Ureter (tissue), 1 donor: ENCODE data around the gene RPS14. TPM values are rescaled to one million over a fixed set of nuclear protein-coding genes. Genes with fewer than 3 reads are reported as not detected.

Experiments used
- DNase-seq: peaks from one replicate; pipeline ENCODE4 v3.0.0-alpha.2; 2020; ENCODE audit warnings: low spot score
- total RNA-seq: library from RNA; stranded (reverse); gene quantifications from one replicate; pipeline ENCODE4 v1.2.4, GENCODE V29; 2023
- donor health status: DM: yes; HTN: yes; CAD: no.

RPS14 gene
- total RNA-seq: 2,344 TPM

DNA sequence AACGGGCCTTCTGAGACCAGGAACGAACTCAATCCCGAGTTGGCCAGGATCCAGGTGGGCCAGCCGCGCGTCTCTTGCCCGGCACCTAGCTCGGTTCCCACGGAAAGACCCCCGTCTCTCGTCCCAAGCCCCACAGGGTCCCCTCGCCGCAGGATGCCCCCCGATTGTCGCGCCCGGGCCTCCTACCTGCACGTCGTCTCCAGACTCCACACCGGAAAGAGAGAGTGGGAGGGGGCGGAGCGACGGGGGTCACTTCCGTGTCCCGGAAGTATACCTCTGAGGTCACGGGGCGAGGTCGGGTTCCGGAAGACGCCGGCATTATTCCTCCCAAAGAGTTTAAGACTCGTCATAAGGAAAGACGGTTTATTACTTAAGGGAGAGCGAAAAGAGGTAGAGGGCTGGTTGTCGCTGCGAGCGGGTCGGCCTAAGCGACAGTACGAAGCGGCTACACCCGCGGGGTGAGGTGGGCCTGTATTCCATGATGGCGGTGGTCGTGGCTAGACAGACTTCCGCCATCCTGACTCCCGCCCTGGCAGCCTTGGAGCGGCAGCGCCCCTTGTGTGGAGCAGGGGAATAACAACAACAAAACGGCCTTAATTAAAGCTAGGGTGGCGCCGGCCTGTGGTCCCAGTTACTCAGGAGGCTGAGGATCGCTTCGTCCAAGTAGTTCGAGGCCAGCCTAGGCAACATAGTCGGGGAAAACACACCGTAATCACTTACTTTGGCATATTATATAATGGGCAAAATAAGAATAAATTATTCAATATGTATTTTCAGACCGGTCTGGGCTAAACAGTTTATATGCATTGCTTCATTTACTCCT, at the start of gene RPS14:
Gene RPS14 (minus strand): TSS at position 223 of the 823 bp plus-strand sequence. CDS start 2,006 bp downstream, outside the sequence.
- peak; percentile 95 for DNase-seq

- DNase-seq: no peak
Measured at GRCh38 chr5:150498971-150499370, 49.4 kb upstream of the RPS14 start.

DNA sequence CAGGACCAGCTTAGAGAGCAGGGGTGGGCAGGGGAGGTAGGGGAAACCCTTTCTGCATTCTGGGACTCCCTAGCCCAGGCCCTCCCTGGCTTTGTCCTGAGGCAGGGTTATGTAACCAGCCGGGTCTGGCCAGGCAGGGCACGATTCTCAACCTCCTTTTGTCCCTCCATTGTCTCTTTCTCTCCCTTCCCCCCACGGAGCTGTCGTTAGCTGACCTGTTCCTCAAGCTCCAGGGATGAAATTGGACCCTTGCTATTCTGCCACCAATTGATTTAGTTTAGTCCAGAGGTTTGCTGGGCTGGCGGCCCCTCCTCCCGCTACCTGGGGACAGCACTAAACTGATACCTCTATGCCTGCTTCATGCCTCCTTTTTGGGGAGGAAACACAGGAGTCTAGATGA, 49.0 kb upstream of the RPS14 start:
- DNase-seq: no peak

- DNase-seq: no peak
Measured at GRCh38 chr5:150497989-150498317, 48.4 kb upstream of the RPS14 start.

GRCh38 chr5:150497274-150497988, 47.9 kb upstream of the RPS14 start:
- peak; percentile 69 for DNase-seq

DNA sequence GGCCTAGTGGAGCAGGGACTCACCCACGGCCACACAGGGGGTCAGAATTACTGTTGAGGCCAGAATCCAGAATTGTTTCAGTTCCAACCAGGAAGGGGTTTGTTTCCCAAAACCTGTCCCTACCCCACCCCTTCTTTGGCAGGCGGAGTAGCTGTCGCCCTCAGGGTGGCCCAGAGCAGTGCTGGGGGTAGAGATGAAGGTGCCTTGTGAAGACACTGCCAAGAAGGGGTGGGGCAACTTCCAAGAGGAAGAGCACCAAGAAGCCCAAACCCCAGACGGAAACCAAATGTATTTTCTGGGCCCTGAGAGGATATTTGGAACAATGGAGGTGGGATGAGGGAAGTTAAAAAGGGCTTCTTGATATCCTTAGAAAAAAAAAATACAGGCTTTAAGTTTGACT, 47.0 kb upstream of the RPS14 start:
- no peak for DNase-seq

- no peak for DNase-seq
Measured at GRCh38 chr5:150496098-150496497, 46.6 kb upstream of the RPS14 start.

- peak; percentile 78 for DNase-seq
Measured at GRCh38 chr5:150492621-150493020, 43.1 kb upstream of the RPS14 start.

- DNase-seq: no peak
Measured at GRCh38 chr5:150491876-150492275, 42.3 kb upstream of the RPS14 start.

DNA sequence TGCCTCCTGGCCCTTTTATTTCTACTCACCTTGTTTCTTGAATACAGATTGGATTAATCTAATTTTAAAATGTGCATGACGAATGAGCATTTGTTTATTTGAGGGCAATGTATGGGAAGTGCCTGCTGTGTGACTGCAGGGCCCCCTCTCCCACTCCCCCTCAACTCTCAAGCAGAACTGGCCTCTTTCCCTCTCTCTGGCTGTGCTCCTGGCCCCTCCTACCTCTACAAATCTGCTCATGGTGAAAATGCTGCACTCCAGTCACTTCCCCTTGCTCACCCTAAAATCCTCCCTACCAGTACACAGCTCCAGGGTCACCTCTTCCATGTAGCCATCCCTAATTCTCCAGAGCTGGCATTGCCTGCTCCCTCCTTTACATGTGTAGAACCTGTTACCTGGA, 41.2 kb upstream of the RPS14 start:
- no peak for DNase-seq

- DNase-seq: no peak
Measured at GRCh38 chr5:150490296-150490669, 40.7 kb upstream of the RPS14 start.

DNA sequence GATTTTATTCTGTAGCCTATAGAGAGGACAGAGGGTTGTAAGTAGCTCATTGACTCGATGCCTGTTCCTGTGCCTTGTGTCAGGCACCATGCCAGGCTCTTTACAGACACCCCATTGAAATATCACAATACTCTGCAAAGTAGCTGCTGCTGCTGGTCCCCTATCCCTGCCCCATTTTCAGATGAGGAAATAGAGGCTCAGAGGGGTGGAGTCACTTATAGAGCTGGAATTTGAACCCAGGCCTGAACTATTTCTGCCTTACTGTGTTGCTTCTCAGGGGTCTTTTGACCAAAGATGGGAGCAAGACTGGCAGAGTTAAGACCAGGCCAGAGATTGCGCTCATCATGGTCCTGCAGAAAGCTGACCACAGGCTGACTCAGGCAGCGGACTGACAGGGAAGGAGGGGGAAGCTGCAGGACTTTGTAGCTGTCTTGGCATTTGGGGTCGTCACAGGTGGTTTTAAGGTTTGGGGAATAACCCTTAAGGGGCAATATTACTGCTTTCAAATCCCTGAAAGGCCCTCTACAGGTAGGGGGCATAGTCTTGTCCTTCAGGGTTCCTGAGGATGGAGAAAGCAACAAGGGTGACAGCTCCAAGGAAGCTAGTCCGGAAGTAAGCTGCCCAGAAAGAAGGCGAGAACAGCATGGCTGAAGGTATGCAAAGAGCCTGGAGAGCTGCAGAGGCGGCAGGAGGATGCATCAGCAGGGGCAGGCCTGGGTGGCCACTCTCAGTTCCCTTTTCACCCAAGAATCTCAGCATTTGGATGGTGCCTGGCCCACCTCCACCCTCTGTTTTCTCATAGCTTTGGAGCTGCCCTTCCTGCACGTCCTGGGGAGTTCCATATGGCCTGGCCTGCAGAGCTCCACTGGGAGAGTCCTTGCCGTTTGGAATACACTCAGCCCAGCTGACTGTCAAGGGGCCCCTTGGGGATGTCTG, 40.1 kb upstream of the RPS14 start:
- no peak for DNase-seq

- DNase-seq: no peak
Measured at GRCh38 chr5:150488519-150489359, 39.2 kb upstream of the RPS14 start.

- no peak for DNase-seq
Measured at GRCh38 chr5:150487199-150488061, 37.9 kb upstream of the RPS14 start.

DNA sequence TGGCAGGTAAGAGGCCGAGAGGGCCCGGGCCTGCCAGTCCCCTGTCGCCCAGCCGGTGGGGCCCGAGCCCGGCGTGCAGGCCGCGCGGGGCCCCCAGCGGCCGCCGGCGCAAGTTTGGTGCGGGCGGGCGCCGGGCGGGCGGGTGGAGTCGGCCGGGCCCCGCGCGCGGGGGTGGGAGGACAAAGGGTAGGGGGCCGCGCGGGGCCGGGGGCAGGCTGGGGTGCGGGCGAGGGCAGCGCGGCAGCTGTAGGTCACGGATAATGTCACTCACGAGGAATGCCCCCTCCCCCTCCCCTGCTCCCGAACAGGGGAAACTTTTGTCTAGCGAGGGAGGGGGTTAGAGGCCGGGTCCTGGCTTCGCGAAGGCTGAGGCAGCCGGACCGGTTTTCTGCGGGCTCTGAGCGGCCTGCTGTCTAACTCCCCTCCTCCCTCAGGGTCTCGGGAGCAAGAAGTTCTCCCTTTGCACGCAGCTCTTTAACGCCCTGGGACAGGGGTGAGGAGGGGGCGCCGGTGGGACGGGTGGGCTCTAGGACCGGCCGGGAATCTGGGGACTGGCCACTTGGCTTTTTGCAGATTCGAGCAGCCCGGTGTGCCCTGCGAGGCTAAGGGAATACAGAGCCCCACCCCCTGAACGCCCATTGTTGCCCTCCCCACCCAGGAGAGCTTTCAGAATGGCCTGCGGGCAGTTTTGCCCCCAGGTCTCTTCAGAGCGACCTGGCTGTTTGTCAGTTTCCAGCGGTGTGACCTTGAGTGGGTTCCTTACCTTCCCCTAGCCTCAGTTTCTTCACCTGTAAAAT, 37.1 kb upstream of the RPS14 start:
- DNase-seq: peak; percentile 72

DNA sequence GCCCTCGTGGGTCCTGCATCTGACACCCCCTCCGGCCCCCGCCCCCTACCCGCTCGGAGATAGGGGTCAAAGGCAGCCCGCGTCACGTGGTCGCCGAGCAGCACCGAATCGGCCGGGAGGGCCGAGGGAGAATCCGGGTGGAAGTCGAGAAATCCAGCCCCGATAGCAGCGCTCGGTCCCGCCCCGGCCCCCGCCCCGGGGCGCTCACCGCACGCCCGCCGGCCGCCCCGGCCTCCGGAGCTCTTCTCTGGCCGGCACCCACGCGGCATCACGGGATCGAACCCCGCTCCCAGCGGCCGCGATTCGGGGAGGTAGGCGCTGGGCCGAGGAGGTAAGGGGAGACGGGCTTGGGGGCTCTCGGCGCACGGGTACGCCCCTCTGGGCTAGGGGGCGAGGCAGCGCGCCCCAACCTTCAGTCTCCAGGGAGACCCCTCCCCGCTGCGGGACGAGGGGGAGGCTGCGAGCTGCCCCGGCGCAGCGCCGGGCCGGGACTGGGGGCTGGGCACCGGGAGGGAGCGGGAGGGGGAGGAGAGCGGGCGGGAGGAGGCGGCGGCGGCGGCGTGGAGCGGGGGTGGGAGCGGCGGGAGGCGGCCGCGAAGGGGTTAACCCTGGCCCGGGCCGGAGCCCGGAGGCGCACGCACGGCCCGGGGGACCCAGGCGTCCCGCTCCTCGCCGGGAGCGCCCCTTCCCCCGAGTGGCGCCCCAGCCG, 36.3 kb upstream of the RPS14 start:
- peak; percentile 73 for DNase-seq

GRCh38 chr5:150484964-150485692, 35.6 kb upstream of the RPS14 start:
- DNase-seq: no peak

GRCh38 chr5:150481972-150482406, 32.5 kb upstream of the RPS14 start:
- DNase-seq: no peak
